GM12874 (cell line): Measurements from ENCODE around the gene ZSCAN32.

ENCODE experiments used
- TF ChIP-seq, protein P1 (sequence below): IDR thresholded peaks from 2 replicates; pipeline ENCODE4 v1.5.1; 2011; ENCODE audit warnings: low read depth, mild to moderate bottlenecking, control low read depth, low read length, moderate library complexity; ENCODE audit not compliant: insufficient read depth

The ZSCAN32 gene

GRCh38 chr16:3400779-3401688 is at the start of gene ZSCAN32, which contains the start of gene ZNF174:
TSS of gene ZSCAN32 (minus strand) at chr16:3401004. CDS start at chr16:3397557, 3,447 bp downstream.
TSS of gene ZNF174 (plus strand) at chr16:3401215. CDS start at chr16:3402005, 790 bp downstream.
- TF ChIP-seq, protein P1, sequence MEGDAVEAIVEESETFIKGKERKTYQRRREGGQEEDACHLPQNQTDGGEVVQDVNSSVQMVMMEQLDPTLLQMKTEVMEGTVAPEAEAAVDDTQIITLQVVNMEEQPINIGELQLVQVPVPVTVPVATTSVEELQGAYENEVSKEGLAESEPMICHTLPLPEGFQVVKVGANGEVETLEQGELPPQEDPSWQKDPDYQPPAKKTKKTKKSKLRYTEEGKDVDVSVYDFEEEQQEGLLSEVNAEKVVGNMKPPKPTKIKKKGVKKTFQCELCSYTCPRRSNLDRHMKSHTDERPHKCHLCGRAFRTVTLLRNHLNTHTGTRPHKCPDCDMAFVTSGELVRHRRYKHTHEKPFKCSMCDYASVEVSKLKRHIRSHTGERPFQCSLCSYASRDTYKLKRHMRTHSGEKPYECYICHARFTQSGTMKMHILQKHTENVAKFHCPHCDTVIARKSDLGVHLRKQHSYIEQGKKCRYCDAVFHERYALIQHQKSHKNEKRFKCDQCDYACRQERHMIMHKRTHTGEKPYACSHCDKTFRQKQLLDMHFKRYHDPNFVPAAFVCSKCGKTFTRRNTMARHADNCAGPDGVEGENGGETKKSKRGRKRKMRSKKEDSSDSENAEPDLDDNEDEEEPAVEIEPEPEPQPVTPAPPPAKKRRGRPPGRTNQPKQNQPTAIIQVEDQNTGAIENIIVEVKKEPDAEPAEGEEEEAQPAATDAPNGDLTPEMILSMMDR: 0 out of 2 replicates have a peak, but pooled peaks have one; percentile 1

- TF ChIP-seq, protein P1: no peak
Observed at GRCh38 chr16:3444032-3444388, 43.2 kb upstream of the ZSCAN32 start.

GRCh38 chr16:3443108-3444031 is 42.6 kb upstream of the ZSCAN32 start, which contains the start of the genes NAA60 and ZNF597:
TSS of gene NAA60 (plus strand) at chr16:3443680. CDS start at chr16:3476228, 32,548 bp downstream.
TSS of gene ZNF597 (minus strand) at chr16:3443504. CDS start at chr16:3443153, 351 bp downstream.
- TF ChIP-seq, protein P1: no peak

- TF ChIP-seq, protein P1: no peak
Observed at GRCh38 chr16:3439637-3440036, 38.8 kb upstream of the ZSCAN32 start.

- TF ChIP-seq, protein P1: no peak
Observed at GRCh38 chr16:3434373-3434772, 33.6 kb upstream of the ZSCAN32 start.

- TF ChIP-seq, protein P1: no peak
Observed at GRCh38 chr16:3431779-3432219, 31.0 kb upstream of the ZSCAN32 start.
